KOPT-K1 (cell line): Measurements from ENCODE around the gene TCF20.

Experiments used
- H3K27ac ChIP-seq: fragments of 200-600 bp; sonication (generic); 2 replicates; pipeline ENCODE4 v1.5.1; 2016; ENCODE audit warnings: antibody characterized with exemption, mild to moderate bottlenecking, low read depth, low read length; ENCODE audit not compliant: poor library complexity, severe bottlenecking
- H3K36me3 ChIP-seq: fragments of 200-600 bp; sonication (generic); 2 replicates; pipeline ENCODE4 v1.5.1; 2017; ENCODE audit warnings: antibody characterized with exemption, mild to moderate bottlenecking, low read length, moderate library complexity; ENCODE audit not compliant: insufficient read depth
- H3K9me3 ChIP-seq: fragments of 200-600 bp; sonication (generic); 2 replicates; pipeline ENCODE4 v1.5.1; 2017; ENCODE audit warnings: antibody characterized with exemption, low read length, mild to moderate bottlenecking; ENCODE audit not compliant: insufficient read depth, poor library complexity, severe bottlenecking

TCF20 gene

GRCh38 chr22:42291287-42291686, 20.8 kb upstream of the TCF20 start:
- Histone ChIP-seq H3K27ac (no peak overlapping the region), H3K36me3 (no peaks in the 10 kb centered on the region)

GRCh38 chr22:42289671-42290541, 19.5 kb upstream of the TCF20 start:
- Histone ChIP-seq H3K27ac (no peak overlapping the region), H3K36me3 (no peaks in the 10 kb centered on the region), H3K9me3 (no peaks in the 10 kb centered on the region)

More at GRCh38 chr22:42291287-42291686, 20.8 kb upstream of the TCF20 start:
- no peaks in the 10 kb centered on the region for H3K9me3 ChIP-seq

GRCh38 chr22:42288791-42289190, 18.3 kb upstream of the TCF20 start:
- Histone ChIP-seq H3K36me3 (no peaks in the 10 kb centered on the region), H3K9me3 (no peaks in the 10 kb centered on the region), H3K27ac (peak overlapping the region; percentile 24)

- Histone ChIP-seq H3K36me3 (no peaks in the 10 kb centered on the region), H3K9me3 (no peaks in the 10 kb centered on the region), H3K27ac (peak overlapping the region; percentile 83)
Measured at GRCh38 chr22:42287174-42287890, 16.9 kb upstream of the TCF20 start.

GRCh38 chr22:42286205-42286604, 15.8 kb upstream of the TCF20 start:
- H3K27ac ChIP-seq: peak overlapping the region; percentile 83
- H3K36me3 ChIP-seq: no peaks in the 10 kb centered on the region
- no peaks in the 10 kb centered on the region for H3K9me3 ChIP-seq

- no peaks in the 10 kb centered on the region for H3K36me3 ChIP-seq
- peak overlapping the region; percentile 83 for H3K27ac ChIP-seq
- no peaks in the 10 kb centered on the region for H3K9me3 ChIP-seq
Measured at GRCh38 chr22:42285604-42286003, 15.2 kb upstream of the TCF20 start.

- H3K36me3 ChIP-seq: no peaks in the 10 kb centered on the region
- H3K9me3 ChIP-seq: no peaks in the 10 kb centered on the region
- peak overlapping the region; percentile 32 for H3K27ac ChIP-seq
Measured at GRCh38 chr22:42284643-42285181, 14.3 kb upstream of the TCF20 start.

- Histone ChIP-seq H3K27ac (peak overlapping the region; percentile 32), H3K36me3 (no peaks in the 10 kb centered on the region), H3K9me3 (no peaks in the 10 kb centered on the region)
Measured at GRCh38 chr22:42284202-42284591, 13.7 kb upstream of the TCF20 start.

GRCh38 chr22:42283278-42284201, 13.1 kb upstream of the TCF20 start:
- H3K36me3 ChIP-seq: no peaks in the 10 kb centered on the region
- no peaks in the 10 kb centered on the region for H3K9me3 ChIP-seq
- H3K27ac ChIP-seq: no peak overlapping the region

GRCh38 chr22:42282943-42283277, 12.5 kb upstream of the TCF20 start:
- Histone ChIP-seq H3K9me3 (no peaks in the 10 kb centered on the region), H3K27ac (no peak overlapping the region), H3K36me3 (no peaks in the 10 kb centered on the region)

GRCh38 chr22:42282252-42282942, 11.9 kb upstream of the TCF20 start:
- Histone ChIP-seq H3K9me3 (no peaks in the 10 kb centered on the region), H3K27ac (no peak overlapping the region), H3K36me3 (no peaks in the 10 kb centered on the region)

GRCh38 chr22:42281706-42282251, 11.3 kb upstream of the TCF20 start:
- Histone ChIP-seq H3K27ac (no peak overlapping the region), H3K9me3 (no peaks in the 10 kb centered on the region), H3K36me3 (0 out of 2 replicates have a peak, but pooled peaks cover 6% of the 10 kb centered on the region)

GRCh38 chr22:42281284-42281683, 10.8 kb upstream of the TCF20 start:
- H3K27ac ChIP-seq: no peak overlapping the region
- H3K9me3 ChIP-seq: no peaks in the 10 kb centered on the region
- peaks cover 8% of the 10 kb centered on the region; the same call in 1 of the 2 replicates for H3K36me3 ChIP-seq

GRCh38 chr22:42280836-42281235, 10.4 kb upstream of the TCF20 start:
- H3K36me3 ChIP-seq: peaks cover 13% of the 10 kb centered on the region; the same call in 1 of the 2 replicates
- H3K9me3 ChIP-seq: no peaks in the 10 kb centered on the region
- no peak overlapping the region for H3K27ac ChIP-seq
